NB4 (cell line): Measurements from ENCODE around the gene HSPB8.

Experiments
- POLR2A ChIP-seq: IDR thresholded peaks from 2 replicates; pipeline ENCODE4 v1.6.1; 2011; ENCODE audit warnings: mild to moderate bottlenecking; ENCODE audit not compliant: insufficient read length; ENCODE audit errors: extremely low read depth
- TF ChIP-seq, protein P1 (sequence below): IDR thresholded peaks from one replicate; pipeline ENCODE4 v1.5.1; 2012; ENCODE audit warnings: low read depth, low read length

- TF ChIP-seq, protein P1, sequence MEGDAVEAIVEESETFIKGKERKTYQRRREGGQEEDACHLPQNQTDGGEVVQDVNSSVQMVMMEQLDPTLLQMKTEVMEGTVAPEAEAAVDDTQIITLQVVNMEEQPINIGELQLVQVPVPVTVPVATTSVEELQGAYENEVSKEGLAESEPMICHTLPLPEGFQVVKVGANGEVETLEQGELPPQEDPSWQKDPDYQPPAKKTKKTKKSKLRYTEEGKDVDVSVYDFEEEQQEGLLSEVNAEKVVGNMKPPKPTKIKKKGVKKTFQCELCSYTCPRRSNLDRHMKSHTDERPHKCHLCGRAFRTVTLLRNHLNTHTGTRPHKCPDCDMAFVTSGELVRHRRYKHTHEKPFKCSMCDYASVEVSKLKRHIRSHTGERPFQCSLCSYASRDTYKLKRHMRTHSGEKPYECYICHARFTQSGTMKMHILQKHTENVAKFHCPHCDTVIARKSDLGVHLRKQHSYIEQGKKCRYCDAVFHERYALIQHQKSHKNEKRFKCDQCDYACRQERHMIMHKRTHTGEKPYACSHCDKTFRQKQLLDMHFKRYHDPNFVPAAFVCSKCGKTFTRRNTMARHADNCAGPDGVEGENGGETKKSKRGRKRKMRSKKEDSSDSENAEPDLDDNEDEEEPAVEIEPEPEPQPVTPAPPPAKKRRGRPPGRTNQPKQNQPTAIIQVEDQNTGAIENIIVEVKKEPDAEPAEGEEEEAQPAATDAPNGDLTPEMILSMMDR = no peak
- TF ChIP-seq POLR2A = no peak
Observed at GRCh38 chr12:119171691-119172425, 6.9 kb upstream of the HSPB8 start.
